OCI-LY1 (cell line): ENCODE data around the gene IL21R.
A peak's percentile ranks its signal among the peaks of the same experiment; 100 is the strongest.

Source experiments
- H2AFZ ChIP-seq: fragments of 200-600 bp; sonication (generic), shearing (Covaris generic); 2 replicates; pipeline ENCODE4 v1.6.0; 2014; ENCODE audit warnings: antibody characterized with exemption, mild to moderate bottlenecking, low read length
- H3F3A ChIP-seq: fragments of 200-600 bp; sonication (generic), shearing (Covaris generic); 2 replicates; pipeline ENCODE4 v1.6.0; 2014; ENCODE audit warnings: mild to moderate bottlenecking, antibody characterized with exemption, low read length, moderate library complexity; ENCODE audit not compliant: insufficient read depth
- H3K27ac ChIP-seq: fragments of 200-600 bp; sonication (generic); 2 replicates; pipeline ENCODE4 v1.5.1; 2014; ENCODE audit warnings: low read length, mixed run types, mild to moderate bottlenecking, low read depth; ENCODE audit not compliant: poor library complexity, severe bottlenecking
- H3K27me3 ChIP-seq: fragments of 200-600 bp; sonication (generic); 2 replicates; pipeline ENCODE4 v1.6.0; 2014; ENCODE audit warnings: antibody characterized with exemption, mild to moderate bottlenecking, low read length, moderate library complexity; ENCODE audit not compliant: insufficient read depth
- H3K36me3 ChIP-seq: fragments of 200-600 bp; sonication (generic); 2 replicates; pipeline ENCODE4 v1.6.1; 2014; ENCODE audit warnings: mild to moderate bottlenecking, antibody characterized with exemption, low read length, moderate library complexity, mixed read lengths; ENCODE audit not compliant: insufficient read depth
- H3K4me1 ChIP-seq: fragments of 200-600 bp; sonication (generic); 2 replicates; pipeline ENCODE4 v1.5.1; 2014; ENCODE audit warnings: mild to moderate bottlenecking, low read length, moderate library complexity; ENCODE audit not compliant: insufficient read depth, severe bottlenecking
- H3K4me2 ChIP-seq: fragments of 200-600 bp; sonication (generic), shearing (Covaris generic); 2 replicates; pipeline ENCODE4 v1.6.1; 2014; ENCODE audit warnings: low read length
- H3K4me3 ChIP-seq: fragments of 200-600 bp; sonication (generic); 2 replicates; pipeline ENCODE4 v1.5.1; 2014; ENCODE audit warnings: low read length, low read depth, mild to moderate bottlenecking, mixed read lengths; ENCODE audit not compliant: poor library complexity, severe bottlenecking
- H3K79me2 ChIP-seq: fragments of 200-600 bp; shearing (Covaris generic); 2 replicates; pipeline ENCODE4 v1.6.1; 2016; ENCODE audit warnings: mixed run types, low read length, mixed read lengths; ENCODE audit not compliant: insufficient read depth
- H3K9ac ChIP-seq: fragments of 200-600 bp; sonication (generic), shearing (Covaris generic); 2 replicates; pipeline ENCODE4 v1.6.1; 2014; ENCODE audit warnings: mild to moderate bottlenecking, low read length, mixed read lengths
- H3K9me2 ChIP-seq: fragments of 200-600 bp; sonication (generic), shearing (Covaris generic); 2 replicates; pipeline ENCODE4 v1.6.1; 2014; ENCODE audit warnings: low read depth, mild to moderate bottlenecking, low read length, mixed read lengths
- H3K9me3 ChIP-seq: fragments of 200-600 bp; shearing (Covaris generic); 2 replicates; pipeline ENCODE4 v1.6.1; 2014; ENCODE audit warnings: low read length, mixed read lengths
- H4K20me1 ChIP-seq: fragments of 200-600 bp; sonication (generic), shearing (Covaris generic); 2 replicates; pipeline ENCODE4 v1.6.0; 2016; ENCODE audit warnings: mild to moderate bottlenecking, low read length; ENCODE audit not compliant: insufficient read depth
- EZH2 ChIP-seq: fragments of 200-600 bp; sonication (generic), shearing (Covaris generic); IDR thresholded peaks from 2 replicates; pipeline ENCODE4 v1.8.0; 2017; ENCODE audit warnings: borderline replicate concordance, mixed run types, mild to moderate bottlenecking, antibody characterized with exemption, low read length, moderate library complexity, mixed read lengths
- TF ChIP-seq, protein P1 (sequence below): fragments of 200-600 bp; sonication (generic), shearing (Covaris generic); IDR thresholded peaks from 2 replicates; pipeline ENCODE4 v1.5.1; 2017; ENCODE audit warnings: mild to moderate bottlenecking, antibody characterized with exemption, low read length, moderate library complexity, mixed read lengths

Gene IL21R

GRCh38 chr16:27363797-27364196 is 38.2 kb upstream of the IL21R start:
- no peaks in the 10 kb centered on the region for H3K79me2 ChIP-seq
- H4K20me1 ChIP-seq: no peaks in the 10 kb centered on the region
- peaks cover 45% of the 10 kb centered on the region for H3K36me3 ChIP-seq
- H3F3A ChIP-seq: no peaks in the 10 kb centered on the region
- no peak overlapping the region for H3K9ac ChIP-seq
- no peak overlapping the region for H2AFZ ChIP-seq
- H3K4me1 ChIP-seq: peaks cover 16% of the 10 kb centered on the region
- no peaks in the 10 kb centered on the region for H3K9me3 ChIP-seq
- no peak overlapping the region for H3K27ac ChIP-seq
- H3K4me2 ChIP-seq: no peak overlapping the region
- no peak overlapping the region for H3K4me3 ChIP-seq
- TF ChIP-seq, protein P1, sequence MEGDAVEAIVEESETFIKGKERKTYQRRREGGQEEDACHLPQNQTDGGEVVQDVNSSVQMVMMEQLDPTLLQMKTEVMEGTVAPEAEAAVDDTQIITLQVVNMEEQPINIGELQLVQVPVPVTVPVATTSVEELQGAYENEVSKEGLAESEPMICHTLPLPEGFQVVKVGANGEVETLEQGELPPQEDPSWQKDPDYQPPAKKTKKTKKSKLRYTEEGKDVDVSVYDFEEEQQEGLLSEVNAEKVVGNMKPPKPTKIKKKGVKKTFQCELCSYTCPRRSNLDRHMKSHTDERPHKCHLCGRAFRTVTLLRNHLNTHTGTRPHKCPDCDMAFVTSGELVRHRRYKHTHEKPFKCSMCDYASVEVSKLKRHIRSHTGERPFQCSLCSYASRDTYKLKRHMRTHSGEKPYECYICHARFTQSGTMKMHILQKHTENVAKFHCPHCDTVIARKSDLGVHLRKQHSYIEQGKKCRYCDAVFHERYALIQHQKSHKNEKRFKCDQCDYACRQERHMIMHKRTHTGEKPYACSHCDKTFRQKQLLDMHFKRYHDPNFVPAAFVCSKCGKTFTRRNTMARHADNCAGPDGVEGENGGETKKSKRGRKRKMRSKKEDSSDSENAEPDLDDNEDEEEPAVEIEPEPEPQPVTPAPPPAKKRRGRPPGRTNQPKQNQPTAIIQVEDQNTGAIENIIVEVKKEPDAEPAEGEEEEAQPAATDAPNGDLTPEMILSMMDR: no peak
- no peak for TF ChIP-seq EZH2
- no peaks in the 10 kb centered on the region for H3K9me2 ChIP-seq
- no peaks in the 10 kb centered on the region for H3K27me3 ChIP-seq

- Histone ChIP-seq H3K27me3 (no peaks in the 10 kb centered on the region), H3K4me1 (peaks cover 16% of the 10 kb centered on the region), H3K79me2 (no peaks in the 10 kb centered on the region), H3K9me3 (peaks cover 2% of the 10 kb centered on the region; the same call in 1 of the 2 replicates), H3F3A (no peaks in the 10 kb centered on the region), H3K4me3 (no peak overlapping the region), H3K9ac (no peak overlapping the region), H3K4me2 (no peak overlapping the region), H3K9me2 (no peaks in the 10 kb centered on the region), H2AFZ (no peak overlapping the region), H3K27ac (peak overlapping the region; percentile 14), H4K20me1 (no peaks in the 10 kb centered on the region), H3K36me3 (peaks cover 37% of the 10 kb centered on the region)
- TF ChIP-seq EZH2: no peak
- TF ChIP-seq, protein P1: no peak
Observed at GRCh38 chr16:27364493-27365141, 37.4 kb upstream of the IL21R start.

- H3F3A ChIP-seq: no peaks in the 10 kb centered on the region
- no peaks in the 10 kb centered on the region for H4K20me1 ChIP-seq
- H3K36me3 ChIP-seq: peaks cover 32% of the 10 kb centered on the region
- H3K27me3 ChIP-seq: peaks cover 7% of the 10 kb centered on the region; the same call in 1 of the 2 replicates
- H3K4me1 ChIP-seq: peaks cover 16% of the 10 kb centered on the region
- no peak overlapping the region for H2AFZ ChIP-seq
- H3K4me3 ChIP-seq: no peak overlapping the region
- H3K27ac ChIP-seq: peak overlapping the region; percentile 23
- H3K79me2 ChIP-seq: no peaks in the 10 kb centered on the region
- no peak overlapping the region for H3K4me2 ChIP-seq
- TF ChIP-seq EZH2: no peak
- TF ChIP-seq, protein P1: no peak
- no peaks in the 10 kb centered on the region for H3K9me2 ChIP-seq
- H3K9me3 ChIP-seq: peaks cover 5% of the 10 kb centered on the region
- H3K9ac ChIP-seq: no peak overlapping the region
Observed at GRCh38 chr16:27365142-27366089, 36.6 kb upstream of the IL21R start.
